HepG2 (cell line): Measurements from ENCODE around the gene WRAP73. TPM values are rescaled to one million over a fixed set of nuclear protein-coding genes. Genes with fewer than 3 reads are reported as not detected.

ENCODE experiments used
- ATAC-seq: fragments of 200-7000 bp; cut with Tn5 transposase; 3 replicates; pipeline ENCODE4 v1.9.1; 2020; ENCODE audit warnings: mild to moderate bottlenecking, moderate library complexity
- BruUV-seq: library from RNA; stranded (reverse); fragments of 400-500 nt; replicated peaks from 2 replicates; lab custom pipeline; 2021; lab: Mats Ljungman, UMichigan
- CTCF ChIA-PET: fragments of 300-600 bp; formaldehyde crosslinking; extraction: SDS; loops from one replicate; lab custom pipeline; 2021; ENCODE audit warnings: low total read pairs, inconsistent platforms, low intra/inter-chr PET ratio; lab: Yijun Ruan, JAX
- POLR2A ChIA-PET: fragments of 350-600 bp; sonication (Branson Sonifier 250); formaldehyde crosslinking; loops from one replicate; lab custom pipeline; 2020; ENCODE audit warnings: antibody characterized with exemption, inconsistent platforms; lab: Yijun Ruan, JAX
- DNase-seq: peaks from one replicate; pipeline ENCODE4 v3.0.0-alpha.2; 2015; ENCODE audit warnings: low spot score
- FAIRE-seq: peaks from 3 replicates; lab custom pipeline; 2011; peaks lifted over from hg19 to GRCh38; lab: Jason Lieb, UNC
- H2AFZ ChIP-seq: one replicate; pipeline ENCODE4 v1.6.1; 2011; ENCODE audit warnings: low read length, inconsistent platforms
- H3K27ac ChIP-seq: fragments of 300-600 bp; 3 replicates; pipeline ENCODE4 v1.8.0; 2011; ENCODE audit warnings: mixed run types, mild to moderate bottlenecking, mixed read lengths, low read length, inconsistent platforms; ENCODE audit not compliant: insufficient read depth; ENCODE audit errors: extremely low read length
- H3K27me3 ChIP-seq, 2 experiments: fragments of 200-600 bp in 1 of 2; 2 replicates in 1 of 2; 3 replicates in 1 of 2; pipeline versions ENCODE4 v1.6.0 to v1.8.0; 2011; ENCODE audit warnings: low read length in 2 of 2, mild to moderate bottlenecking in 2 of 2, moderate library complexity in 2 of 2, inconsistent platforms in 1 of 2; ENCODE audit not compliant: insufficient read depth in 2 of 2, control insufficient read depth in 1 of 2
- H3K36me3 ChIP-seq, 2 experiments: fragments of 200-600 bp in 1 of 2; replicated peaks in 1 of 2; 2 replicates in 1 of 2; 3 replicates in 1 of 2; pipeline versions ENCODE4 v1.5.1 to v1.8.0; 2011; ENCODE audit warnings: low read length in 2 of 2, inconsistent platforms in 1 of 2; ENCODE audit not compliant: insufficient read depth in 2 of 2, control insufficient read depth in 1 of 2
- H3K4me1 ChIP-seq: 2 replicates; pipeline ENCODE4 v1.5.1; 2012; ENCODE audit warnings: low read length, inconsistent platforms; ENCODE audit not compliant: insufficient read depth
- H3K4me2 ChIP-seq: 2 replicates; pipeline ENCODE4 v1.6.0; 2011; ENCODE audit warnings: low read depth, low read length, inconsistent platforms
- H3K4me3 ChIP-seq, 3 experiments: fragments of 200-600 bp in 1 of 3; sonication (generic), shearing (Covaris generic) in 1 of 3; replicated peaks in 1 of 3; 2 replicates each; pipeline ENCODE4 v1.5.1; 2011 to 2016; ENCODE audit warnings: low read length in 3 of 3, inconsistent platforms in 2 of 3, low read depth in 2 of 3, mild to moderate bottlenecking in 2 of 3, control low read depth in 1 of 3, mixed read lengths in 1 of 3; ENCODE audit not compliant: insufficient read depth in 1 of 3
- H3K79me2 ChIP-seq: one replicate; pipeline ENCODE4 v1.6.1; 2011; ENCODE audit warnings: low read length, inconsistent platforms; ENCODE audit not compliant: insufficient read depth
- H3K9ac ChIP-seq: 2 replicates; pipeline ENCODE4 v1.6.0; 2011; ENCODE audit warnings: mild to moderate bottlenecking, low read depth, low read length, inconsistent platforms; ENCODE audit not compliant: insufficient read depth
- H3K9me3 ChIP-seq: 2 replicates; pipeline ENCODE4 v1.5.1; 2012; ENCODE audit warnings: mild to moderate bottlenecking, low read length
- H4K20me1 ChIP-seq: 2 replicates; pipeline ENCODE4 v1.6.0; 2011; ENCODE audit warnings: inconsistent platforms, mild to moderate bottlenecking, low read length, moderate library complexity; ENCODE audit not compliant: insufficient read depth
- MIXL1 ChIP-seq: IDR thresholded peaks from 2 replicates; pipeline ENCODE4 v1.6.1; 2016
- MNT ChIP-seq: fragments of 450-650 bp; IDR thresholded peaks from 2 replicates; pipeline ENCODE4 v1.6.1; 2016
- ZNF329 ChIP-seq: sonication (generic); formaldehyde crosslinking; IDR thresholded peaks from 2 replicates; pipeline ENCODE4 v1.9.0; 2021; ENCODE audit warnings: low read depth, mild to moderate bottlenecking, missing genetic modification reagents
- ZNF512B ChIP-seq: sonication (generic); formaldehyde crosslinking; IDR thresholded peaks from 2 replicates; pipeline ENCODE4 v1.5.1; 2020; ENCODE audit warnings: missing genetic modification reagents, mild to moderate bottlenecking, borderline replicate concordance
- WGBS: methylation state at CpG from one replicate; pipeline ENCODE4 v1.1.6; 2017; ENCODE audit warnings: low lambda C conversion rate; 5-methylcytosine and 5-hydroxymethylcytosine counted together
- in situ Hi-C: cut with HindIII; loops from 2 replicates; pipeline ENCODE4 v1.10.0; 2017; ENCODE audit warnings: low pct_unique_long_range_greater_than_20kb; ENCODE audit not compliant: extremely low pct_ligation_motif_present
- intact Hi-C: fragments of 100-400 bp; cut with micrococcal nuclease; formaldehyde crosslinking; loops from one replicate; pipeline ENCODE4 v1.10.0; 2022; ENCODE audit not compliant: unreplicated experiment
- polyA plus RNA-seq, 8 experiments: library from polyadenylated mRNA; depleted of rRNA in 3 of 8; stranded (reverse) in 7 of 8; unstranded in 1 of 8; fragments of >200 nt; fragmentation: Illumina TruSeq in 4 of 8; extraction: Trizol in 4 of 8; gene quantifications; 2 replicates each; pipeline versions ENCODE4 v1.2.1 to v1.2.3, GENCODE V29; 2011 to 2016; ENCODE audit warnings: low read depth in 4 of 8, missing spikeins in 1 of 8, mixed read lengths in 1 of 8; ENCODE audit not compliant: insufficient read depth in 1 of 8
- total RNA-seq, 5 experiments: library from RNA; depleted of rRNA; stranded (reverse); fragments of >200 nt; fragmentation: Illumina TruSeq; extraction: Trizol; gene quantifications; 2 replicates each; pipeline ENCODE4 v1.2.3, GENCODE V29; 2016; ENCODE audit warnings: low read depth in 1 of 5

Gene WRAP73
- total and polyA plus RNA-seq, 2 of the 13 experiments (the other 11 are each of a cell fraction or from before 2014, with no cell fraction given) = 18.1 to 40.4 TPM

GRCh38 chr1:3691421-3692204 lies 41.7 kb upstream of the WRAP73 start:
- no peak overlapping the region for H3K27ac ChIP-seq
- no peak for TF ChIP-seq MIXL1 (CRISPR knock-in tag)
- TF ChIP-seq MNT = peak; percentile 31; the same call in 1 of the 2 replicates
- TF ChIP-seq ZNF329 (CRISPR knock-in tag) = no peak
- TF ChIP-seq ZNF512B (CRISPR knock-in tag) = no peak

More at GRCh38 chr1:3691421-3692204, 41.7 kb upstream of the WRAP73 start:
- DNase-seq = no peak
- CTCF ChIA-PET = no interaction called here
- POLR2A ChIA-PET = no interaction called here
- in situ Hi-C loops = no loop called here
- H2AFZ ChIP-seq = no peak overlapping the region
- FAIRE-seq = no peak
- H3K36me3 ChIP-seq = no peaks in the 10 kb centered on the region
- no peak for ATAC-seq
- no peaks in the 10 kb centered on the region for H4K20me1 ChIP-seq
- WGBS = 83% methylated on average over 14 of the region's 24 CpGs
- no peak overlapping the region for H3K4me3 ChIP-seq
- H3K79me2 ChIP-seq = no peaks in the 10 kb centered on the region
- BruUV-seq = no TSS peak
- H3K4me2 ChIP-seq = no peak overlapping the region
- H3K4me1 ChIP-seq = no peaks in the 10 kb centered on the region
- H3K9me3 ChIP-seq = no peaks in the 10 kb centered on the region
- H3K9ac ChIP-seq = no peak overlapping the region
- intact Hi-C loops = no loop called here
- H3K27me3 ChIP-seq = no peaks in the 10 kb centered on the region; a peak in 1 of 5 replicates
